ENCODE measurements around the gene PDS5B. TPM values are rescaled to one million over a fixed set of nuclear protein-coding genes. Genes with fewer than 3 reads are reported as not detected.

PDS5B gene
- total and polyA plus RNA-seq, 9 of the 15 experiments (the other 6 are each of a cell fraction or from before 2014, with no cell fraction given), result 6.2 to 23.7 (median 13.1) TPM

DNA sequence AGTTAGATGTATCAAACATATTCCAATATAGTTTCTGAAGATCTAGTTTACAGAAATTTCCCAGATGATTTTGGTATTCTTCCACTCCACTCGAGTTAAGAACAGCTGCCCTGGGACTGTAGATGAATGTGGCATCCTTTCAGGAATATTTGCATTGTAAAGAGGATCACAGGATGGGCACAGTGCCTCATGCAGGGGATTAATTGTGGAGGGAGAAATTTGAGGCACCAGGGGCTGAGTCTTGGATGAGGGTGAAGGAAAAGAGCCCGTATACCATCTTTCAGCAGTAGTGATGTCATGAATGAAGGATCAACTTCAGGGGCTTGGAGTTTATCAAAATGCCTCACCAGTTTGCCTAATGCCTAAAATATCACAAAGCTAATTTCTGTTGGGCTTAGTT is 4.0 kb upstream of the PDS5B start:
- Histone ChIP-seq H3K9me3 (replicated peaks; ENCODE audit: control insufficient read depth, insufficient read depth, low read depth, low read length) (no peaks in the 10 kb centered on the region; the same call in 1 of the 2 replicates), H3K79me2 (ENCODE audit: control insufficient read depth, insufficient read depth, low read length) (peaks cover 3% of the 10 kb centered on the region), H3K4me3 (no peak overlapping the region), H3K4me1 (replicated peaks in 1 of 2; ENCODE audit: control insufficient read depth in 2 of 2, insufficient read depth in 2 of 2, low read length in 2 of 2) (peaks cover 2 to 4% of the 10 kb centered on the region in 2 experiments; a peak in 3 of 5 replicates), H3K4me2 (ENCODE audit: insufficient read depth, low read length) (no peak overlapping the region), H3K9me1 (ENCODE audit: control insufficient read depth, insufficient read depth, low read length) (no peaks in the 10 kb centered on the region), H4K20me1 (replicated peaks; ENCODE audit: control insufficient read depth, insufficient read depth, low read length) (no peaks in the 10 kb centered on the region; the same call in 1 of the 2 replicates), H3K9ac (ENCODE audit: insufficient read depth in 1 of 2, low read depth in 2 of 2, low read length in 2 of 2) (no peak overlapping the region), H3K27me3 (ENCODE audit: control insufficient read depth in 2 of 2, insufficient read depth in 2 of 2, low read length in 2 of 2) (no peaks in the 10 kb centered on the region), H3K27ac (ENCODE audit: extremely low read depth, low read depth, low read length) (no peak overlapping the region), H3K36me3 (ENCODE audit: control insufficient read depth, insufficient read depth, low read length) (no peaks in the 10 kb centered on the region), H2AFZ (ENCODE audit: low read depth, low read length) (no peak overlapping the region)
- no peak for ATAC-seq
- ChIA-PET POLR2A (interaction anchor here (0.6 kb wide), 1 partner anchor 76 kb away, joined by 3 read pairs; no protein-coding TSS in a partner anchor), CTCF (ENCODE audit: low intra/inter-chr PET ratio) (no interaction called here)
- no TSS peak for BruUV-seq (replicated peaks)
- in situ Hi-C loops (cut with MboI), result loop anchor here (10.0 kb wide), 1 partner anchor 73 kb away; no protein-coding TSS in a partner anchor
- 37% methylated on average over 2 of the region's 2 CpGs for WGBS (ENCODE audit: insufficient coverage, low coverage, missing lambda C conversion rate)
- intact Hi-C loops (cut with micrococcal nuclease), result loop anchor here (5.0 kb wide), 1 partner anchor 670 kb away; no protein-coding TSS in a partner anchor
- TF ChIP-seq ZNF316 (IDR thresholded peaks at IDR 0.05) (no peak), ZNF449 (CRISPR knock-in tag; IDR thresholded peaks at IDR 0.05) (no peak), ESRRA (IDR thresholded peaks at IDR 0.05; ENCODE audit: borderline replicate concordance, low read depth) (no peak), TCF7 (IDR thresholded peaks at IDR 0.05; ENCODE audit: borderline replicate concordance) (no peak), EP300 (IDR thresholded peaks at IDR 0.05; ENCODE audit: low read length) (no peak), ZFP30 (CRISPR knock-in tag; IDR thresholded peaks at IDR 0.05; ENCODE audit: borderline replicate concordance) (no peak), ZNF263 (CRISPR knock-in tag; IDR thresholded peaks at IDR 0.05; ENCODE audit: borderline replicate concordance) (no peak), DACH1 (IDR thresholded peaks at IDR 0.05; ENCODE audit: partially characterized antibody) (no peak), THAP12 (CRISPR knock-in tag; IDR thresholded peaks at IDR 0.05) (no peak), XRCC4 (IDR thresholded peaks at IDR 0.05; ENCODE audit: extremely low read depth, insufficient read depth, insufficient read length) (no peak), ZFP36 (IDR thresholded peaks at IDR 0.05; ENCODE audit: low read depth, low read length, partially characterized antibody) (no peak)
- no peak for FAIRE-seq
- DNase-seq (ENCODE audit: extremely low read depth in 1 of 4, low spot score in 3 of 4), result no peak
